Spinal cord (tissue), 10 donors: Measurements from ENCODE around the gene SGK1. TPM values are rescaled to one million over a fixed set of nuclear protein-coding genes. Genes with fewer than 3 reads are reported as not detected.

ENCODE experiments used
- DNase-seq, 6 donors: peaks; one replicate each; pipeline versions ENCODE4 v3.0.0 to v3.0.0-alpha.2; 2013 to 2015; ENCODE audit warnings: low spot score in 6 of 6, low read depth in 4 of 6
- H3K27ac ChIP-seq: one replicate; pipeline ENCODE4 v1.5.1; 2013; ENCODE audit warnings: low read depth, low read length, control low read depth
- H3K27me3 ChIP-seq: one replicate; pipeline ENCODE4 v1.6.1; 2013; ENCODE audit warnings: low read length; ENCODE audit not compliant: control insufficient read depth, insufficient read depth
- H3K36me3 ChIP-seq: one replicate; pipeline ENCODE4 v1.6.1; 2013; ENCODE audit warnings: low read length; ENCODE audit not compliant: control insufficient read depth, insufficient read depth
- H3K4me1 ChIP-seq: one replicate; pipeline ENCODE4 v1.6.1; 2013; ENCODE audit warnings: low read length; ENCODE audit not compliant: control insufficient read depth, insufficient read depth
- H3K4me3 ChIP-seq: one replicate; pipeline ENCODE4 v1.5.1; 2013; ENCODE audit warnings: low read depth, low read length, control low read depth
- H3K9me3 ChIP-seq: one replicate; pipeline ENCODE4 v1.6.1; 2013; ENCODE audit warnings: low read length; ENCODE audit not compliant: control insufficient read depth, insufficient read depth
- whole genome bisulfite sequencing: methylation state at CpG from one replicate; pipeline ENCODE4 v1.1.5; 2013; ENCODE audit warnings: missing lambda C conversion rate; ENCODE audit not compliant: insufficient coverage; 5-methylcytosine and 5-hydroxymethylcytosine counted together
- long read RNA-seq, 4 donors: transcript quantifications; one replicate each; lab custom pipeline, GENCODE V29; 2026
- polyA plus RNA-seq, 2 donors: library from polyadenylated mRNA; unstranded; fragments of 120-200 nt; gene quantifications; one replicate each; pipeline ENCODE4 v1.2.1, GENCODE V29; 2013; ENCODE audit not compliant: insufficient read length in 2 of 2
- total RNA-seq, 2 donors: library from RNA; depleted of rRNA in 1 of 2; stranded (reverse); fragments of 120-200 nt in 1 of 2; fragments of >200 nt in 1 of 2; gene quantifications; one replicate each; pipeline versions ENCODE4 v1.2.3 to v1.2.4, GENCODE V29; 2013 to 2014
- donor health status: healthy.

The SGK1 gene
- total RNA-seq (100 to 1,000 TPM; 163 to 258 TPM), polyA plus RNA-seq (100 to 1,000 TPM in 1 of 2 donors, 10 to 100 TPM in 1; 97.8 to 142 TPM)
- long read RNA-seq, donor 1, transcript SGK1-201 (12 exons, 2,401 nt), result major isoform, 10 of 18 reads
- long read RNA-seq, donor 1, partial matches to known transcripts, result 0 of 18 reads
- long read RNA-seq, donor 1, other reads (novel, unspliced or antisense), result 0 of 18 reads
- long read RNA-seq, donor 2, partial matches to known transcripts, result 0 of 9 reads
- long read RNA-seq, donor 2, other reads (novel, unspliced or antisense), result 0 of 9 reads
- long read RNA-seq, donor 3, partial matches to known transcripts, result 0 of 7 reads
- long read RNA-seq, donor 3, other reads (novel, unspliced or antisense), result 0 of 7 reads
- long read RNA-seq, donor 4, full-length matches to known transcripts, result 14 of 14 reads
- long read RNA-seq, donor 4, partial matches to known transcripts, result 0 of 14 reads
- long read RNA-seq, donor 4, other reads (novel, unspliced or antisense), result 0 of 14 reads

GRCh38 chr6:134317471-134318131 is at the start of gene SGK1:
SGK1 (minus strand) TSS chr6:134318112; CDS start chr6:134317460, 652 bp downstream.
- peak within 1 kb of the TSS; percentile 71 for H3K4me3 ChIP-seq
- H3K27me3 ChIP-seq, result no peaks in the 10 kb centered on the region
- 0% methylated on average over 30 of the region's 33 CpGs for WGBS
- H3K9me3 ChIP-seq, result no peaks in the 10 kb centered on the region
- peak within 1 kb of the TSS; percentile 75 for H3K27ac ChIP-seq
- H3K36me3 ChIP-seq, result no peaks in the 10 kb centered on the region
- H3K4me1 ChIP-seq, result no peaks in the 10 kb centered on the region
- DNase-seq, result peak; percentile 50 to 94 (median 64)

GRCh38 chr6:134363323-134364039 is 45.6 kb upstream of the SGK1 start:
- Histone ChIP-seq H3K27ac (no peak overlapping the region), H3K36me3 (no peaks in the 10 kb centered on the region), H3K4me3 (no peak overlapping the region), H3K27me3 (no peaks in the 10 kb centered on the region), H3K9me3 (no peaks in the 10 kb centered on the region), H3K4me1 (no peaks in the 10 kb centered on the region)
- no peak for DNase-seq
- no CpG with 5 or more reads among the region's 2 CpGs for WGBS

GRCh38 chr6:134361011-134361410 is 43.1 kb upstream of the SGK1 start:
- Histone ChIP-seq H3K27ac (no peak overlapping the region), H3K36me3 (no peaks in the 10 kb centered on the region), H3K4me3 (no peak overlapping the region), H3K9me3 (no peaks in the 10 kb centered on the region), H3K27me3 (no peaks in the 10 kb centered on the region), H3K4me1 (no peaks in the 10 kb centered on the region)
- 100% methylated on average over 5 of the region's 6 CpGs for WGBS
- no peak for DNase-seq

- H3K36me3 ChIP-seq, result no peaks in the 10 kb centered on the region
- H3K9me3 ChIP-seq, result no peaks in the 10 kb centered on the region
- H3K4me1 ChIP-seq, result no peaks in the 10 kb centered on the region
- no peak for DNase-seq
- H3K27ac ChIP-seq, result no peak overlapping the region
- no peak overlapping the region for H3K4me3 ChIP-seq
- WGBS, result no CpG with 5 or more reads among the region's 2 CpGs
- H3K27me3 ChIP-seq, result no peaks in the 10 kb centered on the region
Observed at GRCh38 chr6:134359302-134359701, 41.4 kb upstream of the SGK1 start.

- no peak for DNase-seq
- H3K9me3 ChIP-seq, result no peaks in the 10 kb centered on the region
- no peak overlapping the region for H3K4me3 ChIP-seq
- H3K4me1 ChIP-seq, result no peaks in the 10 kb centered on the region
- no peaks in the 10 kb centered on the region for H3K36me3 ChIP-seq
- H3K27ac ChIP-seq, result no peak overlapping the region
- no CpG with 5 or more reads among the region's 4 CpGs for WGBS
- H3K27me3 ChIP-seq, result no peaks in the 10 kb centered on the region
Observed at GRCh38 chr6:134358320-134358719, 40.4 kb upstream of the SGK1 start.

- H3K9me3 ChIP-seq, result no peaks in the 10 kb centered on the region
- H3K4me1 ChIP-seq, result peaks cover 2% of the 10 kb centered on the region
- no CpG with 5 or more reads among the region's 2 CpGs for WGBS
- H3K4me3 ChIP-seq, result no peak overlapping the region
- no peak for DNase-seq
- H3K27me3 ChIP-seq, result no peaks in the 10 kb centered on the region
- no peak overlapping the region for H3K27ac ChIP-seq
- H3K36me3 ChIP-seq, result no peaks in the 10 kb centered on the region
Observed at GRCh38 chr6:134357022-134357487, 39.1 kb upstream of the SGK1 start.

- DNase-seq, result no peak
- no CpG with 5 or more reads among the region's 3 CpGs for WGBS
Observed at GRCh38 chr6:134356405-134356804, 38.5 kb upstream of the SGK1 start.

GRCh38 chr6:134352786-134353480 is 35.0 kb upstream of the SGK1 start:
- no CpG with 5 or more reads among the region's 4 CpGs for WGBS
- Histone ChIP-seq H3K36me3 (no peaks in the 10 kb centered on the region), H3K27me3 (no peaks in the 10 kb centered on the region), H3K4me1 (peaks cover 5% of the 10 kb centered on the region), H3K9me3 (no peaks in the 10 kb centered on the region), H3K27ac (no peak overlapping the region), H3K4me3 (no peak overlapping the region)
- DNase-seq, result no peak

More at GRCh38 chr6:134356405-134356804, 38.5 kb upstream of the SGK1 start:
- Histone ChIP-seq H3K36me3 (no peaks in the 10 kb centered on the region), H3K4me3 (no peak overlapping the region), H3K4me1 (peaks cover 5% of the 10 kb centered on the region), H3K9me3 (no peaks in the 10 kb centered on the region), H3K27ac (no peak overlapping the region), H3K27me3 (no peaks in the 10 kb centered on the region)
